ENCODE measurements around the gene ABHD12B. TPM values are rescaled to one million over a fixed set of nuclear protein-coding genes. Genes with fewer than 3 reads are reported as not detected.

ABHD12B gene
- total and polyA plus RNA-seq, 9 of the 15 experiments (the other 6 are each of a cell fraction or from before 2014, with no cell fraction given), result not detected

DNA sequence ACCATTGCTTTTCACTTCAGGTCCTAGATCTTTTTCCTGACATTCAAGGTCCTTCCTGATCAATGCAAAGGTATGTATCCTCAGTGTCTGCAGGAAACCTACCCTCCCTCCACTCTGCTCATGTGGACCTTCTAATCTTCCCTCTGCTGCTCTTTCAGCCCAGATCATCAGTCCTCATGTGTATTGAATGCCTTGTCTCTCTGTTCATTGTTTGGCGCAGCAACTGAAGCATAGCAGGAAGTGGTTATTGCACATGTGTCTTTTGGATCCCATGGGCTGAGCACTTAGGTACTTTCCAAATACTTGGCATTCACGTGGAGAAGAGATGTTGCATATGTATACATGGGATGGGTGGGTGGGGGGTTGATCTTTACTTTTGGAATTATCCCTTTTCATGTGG lies 36.6 kb upstream of the ABHD12B start (continued):
- TF ChIP-seq, protein P1, sequence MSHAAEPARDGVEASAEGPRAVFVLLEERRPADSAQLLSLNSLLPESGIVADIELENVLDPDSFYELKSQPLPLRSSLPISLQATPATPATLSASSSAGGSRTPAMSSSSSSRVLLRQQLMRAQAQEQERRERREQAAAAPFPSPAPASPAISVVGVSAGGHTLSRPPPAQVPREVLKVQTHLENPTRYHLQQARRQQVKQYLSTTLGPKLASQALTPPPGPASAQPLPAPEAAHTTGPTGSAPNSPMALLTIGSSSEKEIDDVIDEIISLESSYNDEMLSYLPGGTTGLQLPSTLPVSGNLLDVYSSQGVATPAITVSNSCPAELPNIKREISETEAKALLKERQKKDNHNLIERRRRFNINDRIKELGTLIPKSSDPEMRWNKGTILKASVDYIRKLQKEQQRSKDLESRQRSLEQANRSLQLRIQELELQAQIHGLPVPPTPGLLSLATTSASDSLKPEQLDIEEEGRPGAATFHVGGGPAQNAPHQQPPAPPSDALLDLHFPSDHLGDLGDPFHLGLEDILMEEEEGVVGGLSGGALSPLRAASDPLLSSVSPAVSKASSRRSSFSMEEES (CRISPR knock-in tag; IDR thresholded peaks at IDR 0.05), result no peak
- TF ChIP-seq, protein P2, sequence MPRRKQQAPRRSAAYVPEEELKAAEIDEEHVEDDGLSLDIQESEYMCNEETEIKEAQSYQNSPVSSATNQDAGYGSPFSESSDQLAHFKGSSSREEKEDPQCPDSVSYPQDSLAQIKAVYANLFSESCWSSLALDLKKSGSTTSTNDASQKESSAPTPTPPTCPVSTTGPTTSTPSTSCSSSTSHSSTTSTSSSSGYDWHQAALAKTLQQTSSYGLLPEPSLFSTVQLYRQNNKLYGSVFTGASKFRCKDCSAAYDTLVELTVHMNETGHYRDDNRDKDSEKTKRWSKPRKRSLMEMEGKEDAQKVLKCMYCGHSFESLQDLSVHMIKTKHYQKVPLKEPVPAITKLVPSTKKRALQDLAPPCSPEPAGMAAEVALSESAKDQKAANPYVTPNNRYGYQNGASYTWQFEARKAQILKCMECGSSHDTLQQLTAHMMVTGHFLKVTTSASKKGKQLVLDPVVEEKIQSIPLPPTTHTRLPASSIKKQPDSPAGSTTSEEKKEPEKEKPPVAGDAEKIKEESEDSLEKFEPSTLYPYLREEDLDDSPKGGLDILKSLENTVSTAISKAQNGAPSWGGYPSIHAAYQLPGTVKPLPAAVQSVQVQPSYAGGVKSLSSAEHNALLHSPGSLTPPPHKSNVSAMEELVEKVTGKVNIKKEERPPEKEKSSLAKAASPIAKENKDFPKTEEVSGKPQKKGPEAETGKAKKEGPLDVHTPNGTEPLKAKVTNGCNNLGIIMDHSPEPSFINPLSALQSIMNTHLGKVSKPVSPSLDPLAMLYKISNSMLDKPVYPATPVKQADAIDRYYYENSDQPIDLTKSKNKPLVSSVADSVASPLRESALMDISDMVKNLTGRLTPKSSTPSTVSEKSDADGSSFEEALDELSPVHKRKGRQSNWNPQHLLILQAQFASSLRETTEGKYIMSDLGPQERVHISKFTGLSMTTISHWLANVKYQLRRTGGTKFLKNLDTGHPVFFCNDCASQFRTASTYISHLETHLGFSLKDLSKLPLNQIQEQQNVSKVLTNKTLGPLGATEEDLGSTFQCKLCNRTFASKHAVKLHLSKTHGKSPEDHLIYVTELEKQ (CRISPR knock-in tag; IDR thresholded peaks at IDR 0.05), result no peak
- TF ChIP-seq LCOR (CRISPR knock-in tag; IDR thresholded peaks at IDR 0.05) (no peak), XRCC4 (IDR thresholded peaks at IDR 0.05; ENCODE audit: extremely low read depth, insufficient read depth, insufficient read length) (no peak), POLR2AphosphoS5 (IDR thresholded peaks at IDR 0.05; ENCODE audit: control insufficient read depth, insufficient read depth, low read depth, low read length) (no peak)

DNA sequence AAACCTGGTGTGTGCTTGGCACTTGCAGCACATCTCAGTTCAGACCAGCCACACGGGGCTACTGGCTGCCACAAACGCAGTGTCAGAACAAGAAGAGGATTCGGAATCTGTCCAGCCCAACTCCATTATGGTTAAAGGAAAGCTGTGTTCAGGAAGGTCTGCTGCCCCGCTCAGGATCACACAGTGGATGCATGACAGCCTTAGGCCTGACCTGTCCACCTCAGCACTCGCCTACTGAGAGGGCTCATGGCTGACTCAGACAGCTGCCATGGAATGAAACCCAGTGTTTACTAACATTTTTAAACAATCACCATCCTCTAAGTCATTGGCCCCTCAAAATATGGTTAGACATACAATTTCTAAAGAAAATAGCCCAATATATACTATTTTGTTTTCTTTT lies 35.3 kb upstream of the ABHD12B start:
- H2AFZ ChIP-seq (ENCODE audit: low read depth, low read length), result no peak overlapping the region
- 11% methylated on average over 5 of the region's 5 CpGs for WGBS (ENCODE audit: insufficient coverage, low coverage, missing lambda C conversion rate)
- no peak overlapping the region for H3K4me2 ChIP-seq (ENCODE audit: insufficient read depth, low read length)
- in situ Hi-C loops (cut with MboI) (no loop called here), intact Hi-C loops (cut with micrococcal nuclease) (no loop called here)
- ATAC-seq (no peak; the same call in 2 of the 3 replicates), DNase-seq (ENCODE audit: extremely low read depth in 1 of 4, low spot score in 3 of 4) (no peak), FAIRE-seq (no peak)
- H3K27me3 ChIP-seq (ENCODE audit: control insufficient read depth in 2 of 2, insufficient read depth in 2 of 2, low read length in 2 of 2), result peaks cover 4 to 15% of the 10 kb centered on the region in 2 experiments; a peak in 3 of 5 replicates
- peaks cover 0 to 2% of the 10 kb centered on the region in 2 experiments; a peak in 3 of 5 replicates for H3K4me1 ChIP-seq (replicated peaks in 1 of 2; ENCODE audit: control insufficient read depth in 2 of 2, insufficient read depth in 2 of 2, low read length in 2 of 2)
- no peaks in the 10 kb centered on the region for H3K9me1 ChIP-seq (ENCODE audit: control insufficient read depth, insufficient read depth, low read length)
- no TSS peak for BruUV-seq (replicated peaks)
- H3K4me3 ChIP-seq, result no peak overlapping the region
- CTCF ChIA-PET (ENCODE audit: low intra/inter-chr PET ratio), result no interaction called here
- H3K27ac ChIP-seq (ENCODE audit: extremely low read depth, low read depth, low read length), result no peak overlapping the region
- H3K36me3 ChIP-seq (ENCODE audit: control insufficient read depth, insufficient read depth, low read length), result no peaks in the 10 kb centered on the region
- no peaks in the 10 kb centered on the region for H3K79me2 ChIP-seq (ENCODE audit: control insufficient read depth, insufficient read depth, low read length)
- peaks cover 5% of the 10 kb centered on the region; the same call in 1 of the 2 replicates for H4K20me1 ChIP-seq (replicated peaks; ENCODE audit: control insufficient read depth, insufficient read depth, low read length)
- no peak for TF ChIP-seq POLR3G (IDR thresholded peaks at IDR 0.05; ENCODE audit: extremely low read depth, insufficient read length, insufficient replicate concordance)
- TF ChIP-seq, protein P3, sequence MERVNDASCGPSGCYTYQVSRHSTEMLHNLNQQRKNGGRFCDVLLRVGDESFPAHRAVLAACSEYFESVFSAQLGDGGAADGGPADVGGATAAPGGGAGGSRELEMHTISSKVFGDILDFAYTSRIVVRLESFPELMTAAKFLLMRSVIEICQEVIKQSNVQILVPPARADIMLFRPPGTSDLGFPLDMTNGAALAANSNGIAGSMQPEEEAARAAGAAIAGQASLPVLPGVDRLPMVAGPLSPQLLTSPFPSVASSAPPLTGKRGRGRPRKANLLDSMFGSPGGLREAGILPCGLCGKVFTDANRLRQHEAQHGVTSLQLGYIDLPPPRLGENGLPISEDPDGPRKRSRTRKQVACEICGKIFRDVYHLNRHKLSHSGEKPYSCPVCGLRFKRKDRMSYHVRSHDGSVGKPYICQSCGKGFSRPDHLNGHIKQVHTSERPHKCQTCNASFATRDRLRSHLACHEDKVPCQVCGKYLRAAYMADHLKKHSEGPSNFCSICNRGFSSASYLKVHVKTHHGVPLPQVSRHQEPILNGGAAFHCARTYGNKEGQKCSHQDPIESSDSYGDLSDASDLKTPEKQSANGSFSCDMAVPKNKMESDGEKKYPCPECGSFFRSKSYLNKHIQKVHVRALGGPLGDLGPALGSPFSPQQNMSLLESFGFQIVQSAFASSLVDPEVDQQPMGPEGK (CRISPR knock-in tag; IDR thresholded peaks at IDR 0.05; ENCODE audit: borderline replicate concordance), result no peak
- no peak for TF ChIP-seq SMC3 (conservative IDR thresholded peaks at IDR 0.05; ENCODE audit: insufficient read depth, low read depth, low read length)
- POLR2A ChIA-PET, result no interaction called here
- no peak overlapping the region for H3K9ac ChIP-seq (ENCODE audit: insufficient read depth in 1 of 2, low read depth in 2 of 2, low read length in 2 of 2)
- H3K9me3 ChIP-seq (replicated peaks; ENCODE audit: control insufficient read depth, insufficient read depth, low read depth, low read length), result no peaks in the 10 kb centered on the region
